ENCODE data around the gene GUCY2F.

DNA sequence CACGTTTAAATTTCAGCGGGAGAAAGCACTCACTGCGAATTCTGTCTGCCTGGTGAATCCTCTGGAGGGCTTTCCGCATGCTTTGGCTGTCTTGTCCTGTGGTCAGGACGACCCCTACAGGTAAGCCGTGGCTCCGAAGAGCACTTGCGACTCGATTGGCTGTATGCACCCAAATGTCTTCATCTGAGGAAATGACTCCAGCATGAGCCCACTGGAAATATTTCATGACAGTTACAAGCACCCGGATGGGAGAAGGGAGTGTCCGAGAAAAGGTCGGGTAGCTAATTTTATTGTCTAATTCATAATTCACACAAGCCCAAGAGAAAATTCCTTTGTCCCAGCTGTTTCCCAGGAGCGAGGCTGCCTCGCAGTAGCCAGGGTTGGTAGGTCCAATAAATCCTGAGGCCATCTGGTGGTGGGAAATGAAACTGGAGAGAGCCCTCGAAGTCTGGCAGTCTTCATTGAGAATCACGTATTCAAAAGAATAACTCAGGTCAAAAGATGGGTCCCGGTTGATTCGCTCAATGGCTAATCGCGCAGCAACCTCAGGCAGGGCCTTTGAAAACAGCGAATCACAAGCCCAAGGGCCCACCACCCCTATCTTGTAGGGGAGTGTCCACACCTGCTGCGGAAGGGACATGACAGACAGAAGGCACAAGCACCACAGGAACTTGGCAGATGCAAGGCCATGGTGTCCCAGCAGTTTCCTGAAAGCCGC, 6.6 kb downstream of the GUCY2F start:
- TF ChIP-seq, protein P1, sequence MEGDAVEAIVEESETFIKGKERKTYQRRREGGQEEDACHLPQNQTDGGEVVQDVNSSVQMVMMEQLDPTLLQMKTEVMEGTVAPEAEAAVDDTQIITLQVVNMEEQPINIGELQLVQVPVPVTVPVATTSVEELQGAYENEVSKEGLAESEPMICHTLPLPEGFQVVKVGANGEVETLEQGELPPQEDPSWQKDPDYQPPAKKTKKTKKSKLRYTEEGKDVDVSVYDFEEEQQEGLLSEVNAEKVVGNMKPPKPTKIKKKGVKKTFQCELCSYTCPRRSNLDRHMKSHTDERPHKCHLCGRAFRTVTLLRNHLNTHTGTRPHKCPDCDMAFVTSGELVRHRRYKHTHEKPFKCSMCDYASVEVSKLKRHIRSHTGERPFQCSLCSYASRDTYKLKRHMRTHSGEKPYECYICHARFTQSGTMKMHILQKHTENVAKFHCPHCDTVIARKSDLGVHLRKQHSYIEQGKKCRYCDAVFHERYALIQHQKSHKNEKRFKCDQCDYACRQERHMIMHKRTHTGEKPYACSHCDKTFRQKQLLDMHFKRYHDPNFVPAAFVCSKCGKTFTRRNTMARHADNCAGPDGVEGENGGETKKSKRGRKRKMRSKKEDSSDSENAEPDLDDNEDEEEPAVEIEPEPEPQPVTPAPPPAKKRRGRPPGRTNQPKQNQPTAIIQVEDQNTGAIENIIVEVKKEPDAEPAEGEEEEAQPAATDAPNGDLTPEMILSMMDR (IDR thresholded peaks at IDR 0.05 in 2 of 3, conservative IDR thresholded peaks at IDR 0.05 in 1 of 3; ENCODE audit: borderline replicate concordance in 1 of 3, insufficient read depth in 1 of 3, low read depth in 2 of 3, low read length in 2 of 3) = peak; percentile 42 to 88 (median 49)
- no peak for TF ChIP-seq POLR2A (IDR thresholded peaks at IDR 0.05; ENCODE audit: borderline replicate concordance, extremely low read depth, insufficient read depth, insufficient read length)
- TF ChIP-seq EZH2phosphoT487 (IDR thresholded peaks at IDR 0.05; ENCODE audit: borderline replicate concordance) = no peak
- TF ChIP-seq EZH2 (IDR thresholded peaks at IDR 0.05) = no peak
- no peak for TF ChIP-seq ELF1 (IDR thresholded peaks at IDR 0.05; ENCODE audit: borderline replicate concordance, low read depth)
- no peak for TF ChIP-seq JUND (IDR thresholded peaks at IDR 0.05)
- TF ChIP-seq YY1 (IDR thresholded peaks at IDR 0.05; ENCODE audit: extremely low read depth, insufficient replicate concordance, low read depth, low read length) = no peak
- no peak for TF ChIP-seq FOSL1 (IDR thresholded peaks at IDR 0.05; ENCODE audit: low read depth)
- TF ChIP-seq POLR2AphosphoS5 (IDR thresholded peaks at IDR 0.05; ENCODE audit: low read depth, low read length) = no peak
- TF ChIP-seq SIN3A (IDR thresholded peaks at IDR 0.05; ENCODE audit: low read depth) = no peak
- no peak for TF ChIP-seq CEBPB (IDR thresholded peaks at IDR 0.05; ENCODE audit: low read depth)
- TF ChIP-seq SP1 (IDR thresholded peaks at IDR 0.05; ENCODE audit: low read depth) = no peak
